HG03060 (cell line): ENCODE results near the gene TXNL4B.

Experiments
- ATAC-seq: cut with Tn5 transposase; IDR thresholded peaks from one replicate; pipeline ENCODE4 v1.9.1; 2021; ENCODE audit warnings: low read depth, moderate number of reproducible peaks; ENCODE audit not compliant: unreplicated experiment

The TXNL4B gene

DNA sequence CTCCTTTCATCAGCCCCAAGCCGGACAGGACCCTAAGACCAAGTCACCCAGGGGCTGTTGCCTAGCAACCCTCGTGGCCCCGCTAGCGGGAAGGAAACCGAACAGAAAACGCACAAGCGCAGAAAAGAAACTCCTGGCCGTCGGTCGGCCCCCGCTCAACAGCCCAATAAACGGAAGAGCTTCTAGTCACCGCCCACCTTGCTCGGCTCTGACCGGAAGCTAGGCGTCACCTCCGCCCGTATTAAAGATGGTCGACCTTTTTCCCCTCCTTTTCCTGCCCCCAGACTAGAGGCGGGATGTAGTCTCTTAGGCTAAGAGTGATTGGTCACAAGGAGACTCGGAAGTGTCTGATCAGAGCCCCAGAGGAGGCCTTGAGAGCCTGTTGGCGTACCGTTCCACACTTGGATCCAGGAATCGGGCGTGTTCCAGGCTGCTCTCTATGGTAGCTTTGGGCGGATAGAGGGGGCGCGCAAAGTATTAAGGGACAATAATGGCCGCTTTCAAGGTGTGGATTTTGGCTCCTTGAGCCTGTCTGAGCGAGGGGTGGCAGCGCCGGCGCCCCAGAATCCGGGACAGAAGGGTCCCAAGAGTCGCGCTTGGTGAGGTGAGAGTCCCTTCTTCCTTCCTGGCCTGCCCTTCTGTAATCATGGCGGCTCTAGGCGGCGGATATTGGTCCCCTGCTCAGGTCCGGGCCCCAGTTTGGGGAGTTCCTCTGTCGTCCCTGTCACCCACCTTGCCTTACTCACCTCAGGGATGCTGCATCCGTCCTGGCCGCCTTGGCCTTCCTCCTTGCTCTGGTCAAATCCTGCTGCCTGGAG lies at the start of gene TXNL4B, which contains the start of gene DHX38:
Gene TXNL4B, minus strand, starts transcription at position 173 of the 818 bp plus-strand sequence. CDS start 2,871 bp downstream, outside the sequence.
Gene DHX38, plus strand, starts transcription at position 400 of the 818 bp plus-strand sequence. CDS start 2,311 bp downstream, outside the sequence.
- ATAC-seq = peak; percentile 98

- no peak for ATAC-seq
Observed at GRCh38 chr16:72142476-72142875, 49.1 kb upstream of the TXNL4B start.

- no peak for ATAC-seq
Observed at GRCh38 chr16:72139908-72140307, 46.5 kb upstream of the TXNL4B start.

DNA sequence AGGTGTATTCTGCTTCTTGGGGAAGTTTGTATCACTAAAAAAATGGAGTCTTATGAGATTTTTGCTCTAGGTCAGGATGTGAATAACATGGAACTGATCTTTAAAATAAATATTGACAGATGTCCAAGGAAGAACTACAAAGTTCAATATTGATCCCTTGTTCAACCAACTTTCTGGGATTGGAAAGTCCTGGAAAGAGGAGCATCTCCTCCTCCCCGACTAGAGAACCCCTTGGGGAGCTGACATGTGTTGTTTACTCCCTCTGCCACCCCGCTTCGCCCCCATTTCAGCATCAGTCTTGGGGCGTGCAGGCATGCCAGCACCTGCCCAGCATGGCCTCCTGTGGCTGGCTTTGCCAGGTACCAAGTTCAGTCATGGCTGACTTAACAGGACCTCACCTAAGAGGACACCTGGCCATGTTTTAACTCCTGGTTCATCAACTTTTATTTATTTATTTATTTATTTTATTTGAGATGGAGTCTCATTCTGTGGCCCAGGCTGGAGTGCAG lies 44.7 kb upstream of the TXNL4B start:
- ATAC-seq = no peak

GRCh38 chr16:72137380-72138063 lies 44.1 kb upstream of the TXNL4B start:
- ATAC-seq = no peak

- no peak for ATAC-seq
Observed at GRCh38 chr16:72134507-72134906, 41.1 kb upstream of the TXNL4B start.

- no peak for ATAC-seq
Observed at GRCh38 chr16:72132726-72133125, 39.3 kb upstream of the TXNL4B start.

- no peak for ATAC-seq
Observed at GRCh38 chr16:72131036-72131435, 37.6 kb upstream of the TXNL4B start.

GRCh38 chr16:72129976-72130656 lies 36.7 kb upstream of the TXNL4B start:
- ATAC-seq = no peak

GRCh38 chr16:72128701-72129100 lies 35.3 kb upstream of the TXNL4B start:
- ATAC-seq = no peak

GRCh38 chr16:72126429-72126765 lies 33.0 kb upstream of the TXNL4B start:
- no peak for ATAC-seq

DNA sequence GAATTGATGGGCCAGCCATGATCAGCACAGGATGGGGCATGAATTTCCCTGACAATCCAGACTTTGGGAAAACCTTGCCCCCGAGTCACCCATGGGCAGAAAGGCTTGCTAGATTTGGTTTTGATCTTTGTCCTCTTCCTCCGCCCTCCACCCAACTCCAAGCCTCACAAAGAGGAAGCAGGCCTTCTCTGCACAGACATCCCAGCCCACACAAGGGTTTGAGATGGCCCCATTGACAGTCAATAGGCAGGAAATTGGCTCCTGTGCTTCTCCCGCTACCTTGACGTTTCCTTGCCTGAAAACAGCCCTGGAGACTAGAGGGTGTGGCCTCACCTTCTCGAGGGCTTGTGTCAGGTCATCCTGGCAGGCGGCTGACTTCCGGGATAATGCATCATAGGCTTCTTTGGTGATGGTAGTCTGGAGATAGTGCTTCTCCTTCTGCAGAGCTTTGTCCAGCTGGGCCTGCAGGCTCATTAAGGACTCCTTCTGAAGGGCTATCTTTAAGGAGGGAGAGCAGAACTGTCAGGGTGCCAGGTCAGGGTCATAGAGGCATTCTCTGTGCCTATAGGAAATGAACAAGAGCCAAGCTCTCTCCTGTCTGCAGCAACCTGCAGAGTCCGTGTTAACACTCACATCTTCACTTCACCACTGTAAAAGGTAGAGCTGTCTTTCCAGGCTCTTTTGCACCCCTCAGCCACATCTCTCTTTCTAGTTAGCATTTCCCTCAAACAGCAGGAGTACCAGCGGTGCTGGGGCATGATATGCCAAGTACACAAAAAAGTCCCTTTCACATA lies 32.4 kb upstream of the TXNL4B start:
- ATAC-seq = no peak

- no peak for ATAC-seq
Observed at GRCh38 chr16:72124761-72125634, 31.6 kb upstream of the TXNL4B start.

GRCh38 chr16:72124148-72124547 lies 30.7 kb upstream of the TXNL4B start:
- no peak for ATAC-seq

- ATAC-seq = no peak
Observed at GRCh38 chr16:72123426-72123825, 30.0 kb upstream of the TXNL4B start.

GRCh38 chr16:72122916-72123315 lies 29.5 kb upstream of the TXNL4B start:
- no peak for ATAC-seq

DNA sequence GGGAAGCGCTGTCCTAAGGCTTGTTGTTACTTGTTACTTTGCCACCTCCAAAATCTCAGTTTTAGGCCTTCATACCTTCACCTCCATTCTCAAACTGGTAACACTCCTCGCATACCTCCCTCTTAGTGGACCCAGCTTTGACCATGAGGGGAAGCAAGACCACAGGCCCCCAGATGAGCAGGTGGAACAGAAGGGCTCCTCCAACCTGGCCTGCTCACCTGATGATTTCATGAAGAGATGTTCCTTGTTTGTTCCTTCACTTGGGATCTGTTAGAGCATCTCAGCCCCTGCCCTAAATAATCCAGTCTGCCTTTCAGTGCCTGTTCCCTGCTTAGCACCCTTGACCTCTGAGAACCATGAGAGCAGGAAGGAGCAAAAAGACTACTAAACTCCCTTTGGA lies 28.9 kb upstream of the TXNL4B start:
- no peak for ATAC-seq

DNA sequence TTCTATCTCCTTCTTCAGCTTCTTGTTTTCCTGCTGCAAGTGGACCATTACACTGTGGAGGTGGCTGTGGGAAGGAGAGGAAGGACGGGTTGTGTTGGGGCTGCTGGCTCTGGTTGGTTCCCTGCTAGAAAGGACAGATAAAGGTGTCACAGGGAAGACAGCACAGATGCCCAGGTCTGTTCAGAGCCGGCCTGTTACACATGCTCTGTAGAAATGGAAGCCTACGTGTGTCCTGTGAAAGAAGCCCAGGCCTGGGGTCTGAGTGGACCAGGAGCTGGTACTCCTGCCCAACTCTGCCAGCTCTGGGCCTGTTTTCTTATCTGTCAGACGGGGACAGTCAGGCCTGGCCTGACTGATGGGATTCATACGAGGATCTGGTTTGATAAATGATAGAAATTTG lies 26.6 kb upstream of the TXNL4B start:
- no peak for ATAC-seq

DNA sequence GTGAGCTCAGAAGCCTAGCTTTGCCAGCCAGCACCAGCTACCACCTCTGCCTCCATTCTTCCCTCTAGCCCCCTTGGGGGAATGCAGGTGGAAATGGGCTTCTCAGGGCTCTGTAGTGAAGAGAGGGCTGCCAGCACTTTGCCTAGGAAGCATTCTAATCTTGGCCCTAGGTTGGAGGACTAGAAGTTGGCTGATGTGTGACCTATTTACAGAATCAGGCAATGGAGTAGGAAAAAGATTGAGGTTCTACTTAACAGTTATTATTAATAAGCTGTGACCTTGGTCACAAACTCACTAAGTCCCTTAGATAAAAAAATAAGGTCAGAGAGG lies 20.2 kb upstream of the TXNL4B start:
- no peak for ATAC-seq
